Aorta (tissue), 5 donors: ENCODE data around the gene TMEM158. TPM values are rescaled to one million over a fixed set of nuclear protein-coding genes. Genes with fewer than 3 reads are reported as not detected.

Experiments
- ATAC-seq: fragments of 200-7000 bp; cut with Tn5 transposase; one replicate; pipeline ENCODE4 v1.9.1; 2022; ENCODE audit warnings: moderate library complexity; ENCODE audit not compliant: low FRiP score
- DNase-seq, 2 donors: peaks; one replicate each; pipeline ENCODE4 v3.0.0-alpha.2; 2020
- H3K27ac ChIP-seq, 2 donors: one replicate each; pipeline ENCODE4 v1.5.1; 2013; ENCODE audit warnings: low read length in 2 of 2, mild to moderate bottlenecking in 2 of 2, moderate library complexity in 2 of 2, control low read depth in 1 of 2, inconsistent platforms in 1 of 2, low read depth in 1 of 2
- H3K27me3 ChIP-seq, 2 donors: one replicate each; pipeline ENCODE4 v1.6.1; 2013; ENCODE audit warnings: control low read depth in 1 of 2, low read length in 1 of 2, mild to moderate bottlenecking in 1 of 2, moderate library complexity in 1 of 2; ENCODE audit not compliant: insufficient read depth in 2 of 2, control insufficient read depth in 1 of 2
- H3K36me3 ChIP-seq, 2 donors: one replicate each; pipeline ENCODE4 v1.6.1; 2013; ENCODE audit warnings: control low read depth in 1 of 2, low read length in 1 of 2, mild to moderate bottlenecking in 1 of 2; ENCODE audit not compliant: insufficient read depth in 2 of 2, control insufficient read depth in 1 of 2
- H3K4me1 ChIP-seq, 2 donors: one replicate each; pipeline ENCODE4 v1.6.1; 2013; ENCODE audit warnings: low read length in 2 of 2, control low read depth in 1 of 2, mild to moderate bottlenecking in 1 of 2, moderate library complexity in 1 of 2; ENCODE audit not compliant: insufficient read depth in 2 of 2, control insufficient read depth in 1 of 2
- H3K4me3 ChIP-seq, 2 donors: one replicate each; pipeline ENCODE4 v1.5.1; 2013; ENCODE audit warnings: low read length in 2 of 2, control low read depth in 1 of 2, mild to moderate bottlenecking in 1 of 2
- H3K9me3 ChIP-seq: one replicate; pipeline ENCODE4 v1.6.1; 2013; ENCODE audit warnings: mild to moderate bottlenecking, low read length; ENCODE audit not compliant: control insufficient read depth
- WGBS, 2 donors: extraction: QIAGEN DNeasy Blood & Tissue Kit; methylation state at CpG; one replicate each; pipeline ENCODE4 v1.1.7; 2013; 5-methylcytosine and 5-hydroxymethylcytosine counted together
- intact Hi-C, 2 donors: fragments of 100-400 bp; cut with DNase I; formaldehyde crosslinking; loops; one replicate each; pipeline versions ENCODE4 v1.14.2 to v1.15.0; 2022
- polyA plus RNA-seq, 2 donors: library from polyadenylated mRNA; stranded (reverse); fragments of 200-250 nt; gene quantifications; one replicate each; pipeline ENCODE4 v1.2.3, GENCODE V29; 2013
- total RNA-seq, 2 donors: library from RNA; stranded (reverse); fragmentation: NEBNext Ultra II Directional; extraction: Animal tissue kit (Norgen Biotek cat#: 25700); gene quantifications; one replicate each; pipeline ENCODE4 v1.2.1, GENCODE V29; 2021
- donor health status: healthy with polysubstance abuse.
- donor health status: Bipolar disorder and iron deficiency.
- donor health status: DM: no; HTN: no; CAD: no.
- donor health status: DM: no; HTN: no; CAD: no.
- donor health status: DM: yes; HTN: yes; CAD: no.

The TMEM158 gene
- total and polyA plus RNA-seq, 4 donors, result 0.88 to 3.2 (median 3.0) TPM; not detected in 1

- DNase-seq (no peak), ATAC-seq (no peak)
- intact Hi-C loops, result no loop called here
- Histone ChIP-seq H3K27ac (no peak overlapping the region), H3K4me3 (no peak overlapping the region), H3K4me1 (no peaks in the 10 kb centered on the region), H3K9me3 (no peaks in the 10 kb centered on the region), H3K36me3 (no peaks in the 10 kb centered on the region), H3K27me3 (no peaks in the 10 kb centered on the region)
- 57 to 68% methylated on average over 4 of the region's 4 CpGs for WGBS, 2 donors
Observed at GRCh38 chr3:45240292-45240691, 14.2 kb upstream of the TMEM158 start.

DNA sequence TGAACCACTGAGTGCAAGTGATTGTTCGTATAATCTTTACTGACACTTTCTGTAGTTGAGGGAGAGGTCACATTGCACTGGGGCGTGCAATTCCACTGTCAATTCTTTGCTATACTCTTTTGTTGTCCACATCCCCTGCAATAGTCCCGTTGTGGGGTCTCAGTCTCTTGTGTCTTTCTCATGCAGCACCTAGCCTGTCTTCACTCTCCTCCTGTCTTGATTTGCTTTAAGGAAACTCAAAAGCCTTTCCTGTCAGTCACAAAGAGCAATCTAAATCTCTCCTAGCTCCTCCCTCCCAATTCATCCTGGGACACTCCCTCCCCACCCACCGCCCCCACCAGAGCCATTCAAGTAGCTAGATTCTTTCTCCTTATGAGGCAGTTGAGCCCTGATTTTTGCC lies 13.2 kb upstream of the TMEM158 start:
- H3K4me3 ChIP-seq, result no peak overlapping the region
- H3K27ac ChIP-seq, result no peak overlapping the region
- DNase-seq, result no peak
- H3K27me3 ChIP-seq, result no peaks in the 10 kb centered on the region
- WGBS, 2 donors, result 80 to 83% methylated on average over 4 of the region's 4 CpGs
- no peaks in the 10 kb centered on the region for H3K36me3 ChIP-seq
- H3K4me1 ChIP-seq, result no peaks in the 10 kb centered on the region
- intact Hi-C loops, result no loop called here
- ATAC-seq, result no peak
- no peaks in the 10 kb centered on the region for H3K9me3 ChIP-seq

DNA sequence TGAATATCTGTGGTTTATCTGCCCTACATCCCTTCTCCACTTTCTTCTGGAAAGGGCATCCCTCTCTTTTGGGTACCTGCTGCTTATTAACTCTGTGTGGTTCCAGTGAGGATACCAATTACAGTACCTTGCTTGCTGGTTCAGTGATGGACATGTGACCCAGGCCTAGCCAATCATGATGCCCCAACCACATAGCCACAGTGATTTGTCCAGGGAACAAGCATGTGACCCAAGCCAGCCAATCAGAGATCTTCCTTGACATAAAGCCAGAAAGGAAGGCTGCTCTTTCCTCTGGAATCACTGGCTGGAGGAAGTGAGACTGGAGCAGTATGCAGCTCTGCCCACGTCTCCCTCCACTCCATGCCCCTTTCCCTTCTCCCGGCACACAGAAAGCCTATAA lies 10.9 kb upstream of the TMEM158 start:
- ATAC-seq (no peak), DNase-seq (no peak)
- WGBS, 2 donors, result 86 to 100% methylated on average over 2 of the region's 2 CpGs
- no peak overlapping the region for H3K4me3 ChIP-seq
- no peaks in the 10 kb centered on the region for H3K36me3 ChIP-seq
- intact Hi-C loops, result no loop called here
- H3K4me1 ChIP-seq, result no peaks in the 10 kb centered on the region
- H3K27ac ChIP-seq, result no peak overlapping the region
- no peaks in the 10 kb centered on the region for H3K9me3 ChIP-seq
- H3K27me3 ChIP-seq, result no peaks in the 10 kb centered on the region

DNA sequence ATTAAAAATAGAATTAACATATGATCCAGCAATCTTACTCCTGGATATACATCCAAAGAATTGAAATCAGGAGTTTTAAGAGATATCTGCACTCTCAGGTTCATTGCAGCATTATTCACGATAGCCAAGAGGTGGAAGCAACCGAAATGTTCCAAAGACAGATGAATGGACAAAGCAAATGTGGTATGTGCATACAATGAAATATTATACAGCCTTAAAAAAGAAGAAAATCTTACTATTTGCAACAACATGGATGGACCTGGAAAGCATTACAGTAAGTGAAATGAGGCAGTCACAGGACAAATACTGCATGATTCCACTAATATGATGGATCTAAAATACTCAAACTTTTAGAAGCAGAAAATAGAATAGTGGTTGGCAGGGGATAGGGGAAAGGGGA lies 9.3 kb upstream of the TMEM158 start:
- intact Hi-C loops, result no loop called here
- WGBS, 2 donors, result 97 to 98% methylated on average over 2 of the region's 2 CpGs
- ATAC-seq (no peak), DNase-seq (no peak)
- Histone ChIP-seq H3K4me1 (no peaks in the 10 kb centered on the region), H3K27ac (no peak overlapping the region), H3K36me3 (no peaks in the 10 kb centered on the region), H3K27me3 (no peaks in the 10 kb centered on the region), H3K4me3 (no peak overlapping the region), H3K9me3 (no peaks in the 10 kb centered on the region)

- Histone ChIP-seq H3K4me3 (no peak overlapping the region), H3K9me3 (no peaks in the 10 kb centered on the region), H3K4me1 (no peaks in the 10 kb centered on the region), H3K36me3 (no peaks in the 10 kb centered on the region), H3K27ac (no peak overlapping the region), H3K27me3 (no peaks in the 10 kb centered on the region)
- no peak for ATAC-seq
- 93 to 96% methylated on average over 1 of the region's 1 CpG for WGBS, 2 donors
- DNase-seq, result no peak
- intact Hi-C loops, result no loop called here
Observed at GRCh38 chr3:45234250-45234649, 8.2 kb upstream of the TMEM158 start.

- DNase-seq (no peak), ATAC-seq (no peak)
- no peaks in the 10 kb centered on the region for H3K9me3 ChIP-seq
- H3K27me3 ChIP-seq, result no peaks in the 10 kb centered on the region
- no peaks in the 10 kb centered on the region for H3K36me3 ChIP-seq
- no peak overlapping the region for H3K27ac ChIP-seq
- intact Hi-C loops, result no loop called here
- no peak overlapping the region for H3K4me3 ChIP-seq
- no peaks in the 10 kb centered on the region for H3K4me1 ChIP-seq
Observed at GRCh38 chr3:45232521-45232920, 6.4 kb upstream of the TMEM158 start.

DNA sequence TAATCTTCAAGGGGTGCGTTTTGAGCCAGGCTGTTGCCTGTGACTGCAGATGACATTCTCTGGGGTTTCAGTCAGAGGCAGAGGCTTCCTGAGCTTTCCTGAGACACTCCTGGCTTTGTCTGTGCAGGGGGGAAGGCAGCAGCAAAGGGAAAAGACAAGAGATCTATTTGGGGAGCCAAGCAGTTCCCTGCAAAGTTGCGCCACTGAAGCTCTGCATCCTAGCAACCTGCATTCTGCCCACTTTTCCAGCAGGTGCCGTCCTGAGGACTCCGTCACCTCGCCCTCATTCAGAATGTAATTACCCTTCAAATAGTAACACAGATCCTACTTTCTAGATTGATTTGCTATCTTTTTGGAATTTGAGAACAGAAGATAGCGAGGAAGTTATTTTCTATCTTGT lies 1.9 kb upstream of the TMEM158 start:
- 88 to 90% methylated on average over 6 of the region's 6 CpGs for WGBS, 2 donors
- H3K27ac ChIP-seq, result no peak overlapping the region
- intact Hi-C loops, result loop anchor here (5.0 to 10.0 kb wide), 3 partner anchors 267 to 427 kb away; no protein-coding TSS in a partner anchor
- no peaks in the 10 kb centered on the region for H3K36me3 ChIP-seq
- DNase-seq (no peak), ATAC-seq (no peak)
- no peaks in the 10 kb centered on the region for H3K4me1 ChIP-seq
- no peaks in the 10 kb centered on the region for H3K9me3 ChIP-seq
- no peaks in the 10 kb centered on the region for H3K27me3 ChIP-seq
- H3K4me3 ChIP-seq, result no peak overlapping the region

DNA sequence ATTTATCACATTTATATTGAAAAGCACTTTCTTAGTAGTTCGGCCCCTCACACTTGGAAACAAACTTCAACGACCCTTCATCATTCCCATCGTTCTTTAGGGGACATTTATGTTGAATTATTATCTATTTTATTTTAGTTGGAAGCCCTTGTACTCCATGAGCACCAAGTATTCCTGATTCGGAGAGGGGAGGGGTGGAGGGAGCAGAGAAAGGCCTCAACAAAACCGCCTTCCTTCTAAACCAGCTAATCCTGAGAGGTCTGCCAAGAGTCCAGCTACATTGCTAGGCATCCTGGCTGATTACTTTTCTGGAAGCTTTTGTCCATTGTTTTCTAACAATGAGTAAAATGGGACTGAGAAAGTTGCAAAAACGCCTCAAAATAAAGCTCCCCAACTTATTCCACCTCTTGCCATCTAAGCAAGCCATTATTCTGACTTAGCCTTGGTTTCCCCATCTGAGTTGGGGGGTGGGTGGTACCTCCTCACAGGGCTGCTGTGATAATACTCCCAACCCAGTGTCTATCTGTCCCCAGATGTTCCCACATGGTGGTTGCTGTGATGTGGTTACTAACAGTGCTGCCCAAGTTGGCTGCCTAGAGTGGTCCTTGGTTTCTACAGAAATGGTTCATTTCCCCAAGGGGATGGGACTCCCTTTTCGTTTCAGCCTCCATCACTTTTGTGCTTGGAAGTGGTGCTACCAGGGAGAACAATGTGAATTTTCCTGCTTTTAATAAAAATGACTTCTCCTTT lies 1.2 kb upstream of the TMEM158 start:
- Histone ChIP-seq H3K4me3 (no peak overlapping the region), H3K27me3 (no peaks in the 10 kb centered on the region)
- WGBS, 2 donors, result 78 to 79% methylated on average over 7 of the region's 7 CpGs

GRCh38 chr3:45225465-45226205 lies 452 bp downstream of the TMEM158 start:
- 0 to 1% methylated on average over 36 to 131 of the region's 131 CpGs for WGBS, 2 donors
- Histone ChIP-seq H3K27ac (no peak overlapping the region), H3K9me3 (no peaks in the 10 kb centered on the region), H3K27me3 (no peaks in the 10 kb centered on the region), H3K4me3 (peak overlapping the region; percentile 59 to 96), H3K4me1 (no peaks in the 10 kb centered on the region), H3K36me3 (no peaks in the 10 kb centered on the region)
- DNase-seq (peak; percentile 57 to 80), ATAC-seq (no peak)
- intact Hi-C loops, result loop anchor here (5.0 to 10.0 kb wide), 3 partner anchors 269 to 429 kb away; no protein-coding TSS in a partner anchor

More for the DNA sequence above, 1.2 kb upstream of the TMEM158 start:
- Histone ChIP-seq H3K36me3 (no peaks in the 10 kb centered on the region), H3K9me3 (no peaks in the 10 kb centered on the region), H3K4me1 (no peaks in the 10 kb centered on the region), H3K27ac (no peak overlapping the region)
- intact Hi-C loops, result loop anchor here (5.0 to 10.0 kb wide), 3 partner anchors 268 to 428 kb away; no protein-coding TSS in a partner anchor
- no peak for ATAC-seq
- DNase-seq, result no peak
